GM10847 (cell line): ENCODE results near the gene ADAMTS18.

ENCODE experiments used
- POLR2A ChIP-seq: IDR thresholded peaks from 2 replicates; pipeline ENCODE4 v1.6.1; 2011; ENCODE audit not compliant: insufficient read length; ENCODE audit errors: extremely low read depth

The ADAMTS18 gene

DNA sequence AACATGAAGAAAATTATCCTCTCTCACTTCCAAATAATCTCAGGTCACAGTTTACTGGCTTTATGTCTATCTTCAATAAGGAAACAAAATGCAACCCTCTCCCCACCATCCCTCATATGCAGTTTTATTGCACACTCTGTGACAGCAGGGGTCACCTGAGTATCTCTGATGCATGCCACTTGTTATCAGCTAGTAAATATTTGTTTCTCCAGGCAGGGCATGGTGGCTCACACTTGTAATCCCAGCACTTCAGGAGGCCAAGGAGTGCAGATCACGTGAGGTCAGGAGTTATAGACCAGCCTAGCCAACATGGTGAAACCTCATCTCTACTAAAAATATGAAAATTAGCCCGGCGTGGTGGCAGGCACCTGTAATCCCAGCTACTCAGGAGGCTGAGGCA is 61.1 kb downstream of the ADAMTS18 start:
- TF ChIP-seq POLR2A, result no peak

DNA sequence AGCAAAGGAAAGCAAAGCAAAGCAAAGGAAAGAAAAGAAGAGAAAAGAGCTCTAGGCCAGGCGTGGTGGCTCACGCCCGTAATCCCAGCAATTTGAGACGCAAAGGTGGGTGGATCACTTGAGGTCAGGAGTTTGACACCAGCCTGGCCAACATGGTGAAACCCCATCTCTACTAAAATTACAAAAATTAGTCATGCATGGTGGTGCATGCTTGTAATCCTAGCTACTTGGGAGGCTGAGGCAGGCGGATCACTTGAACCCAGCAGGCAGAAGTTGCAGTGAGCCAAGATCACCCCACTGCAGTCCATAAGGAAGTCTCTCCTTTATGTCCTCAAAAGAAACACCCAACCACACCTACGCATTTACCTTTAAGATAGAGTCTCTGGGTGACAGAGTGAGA is 70.1 kb downstream of the ADAMTS18 start:
- no peak for TF ChIP-seq POLR2A

DNA sequence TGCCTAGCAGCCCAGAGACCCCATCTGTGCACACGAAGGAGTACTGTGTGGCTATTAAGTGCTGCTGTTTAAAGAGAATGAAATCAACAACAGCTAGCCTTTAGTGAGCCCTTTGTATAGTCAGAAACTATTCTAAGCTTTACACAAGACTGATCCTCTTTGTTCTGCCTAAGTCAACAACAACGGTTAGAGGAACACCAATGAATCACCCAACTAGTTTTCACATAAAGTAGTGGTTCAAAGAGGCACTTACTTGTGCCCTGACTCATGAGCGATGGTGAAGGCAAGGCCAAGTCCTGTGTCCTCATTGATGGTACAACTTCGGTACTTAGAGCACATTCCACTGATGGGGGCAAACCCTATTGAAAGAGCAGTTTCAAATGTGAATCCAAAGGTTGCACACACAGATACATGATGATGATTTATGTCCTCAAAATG is 75.8 kb downstream of the ADAMTS18 start:
- no peak for TF ChIP-seq POLR2A

DNA sequence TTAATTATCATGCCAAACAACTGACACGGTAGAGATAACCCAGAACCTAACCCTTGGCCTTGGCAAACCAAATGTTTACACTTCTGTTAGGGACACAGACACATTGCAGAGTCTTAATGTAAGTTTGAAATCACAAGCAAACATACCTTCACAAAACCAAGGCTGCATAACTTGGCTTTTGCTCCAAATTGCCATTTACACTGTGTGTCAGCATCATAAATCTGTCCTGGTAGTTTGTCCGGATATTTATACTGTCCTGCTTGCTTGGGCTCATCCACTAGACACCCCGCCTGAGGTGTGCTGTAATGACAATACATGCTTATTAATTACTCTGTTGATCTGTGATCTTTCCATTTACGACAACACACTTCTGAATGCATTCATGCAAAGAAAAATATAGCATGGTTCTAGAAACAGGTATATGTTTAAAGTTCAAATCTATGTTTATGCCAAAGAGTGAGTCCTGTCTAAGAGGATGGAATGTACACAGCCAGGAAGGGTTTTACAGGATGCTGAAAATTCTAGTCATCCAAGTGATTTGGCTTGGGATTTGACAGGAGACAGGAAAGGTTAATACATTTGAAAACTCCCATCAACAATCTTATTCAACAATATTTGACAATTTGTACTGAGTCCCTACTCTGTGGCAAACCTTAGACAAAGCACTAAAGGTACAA is 81.1 kb downstream of the ADAMTS18 start:
- no peak for TF ChIP-seq POLR2A

DNA sequence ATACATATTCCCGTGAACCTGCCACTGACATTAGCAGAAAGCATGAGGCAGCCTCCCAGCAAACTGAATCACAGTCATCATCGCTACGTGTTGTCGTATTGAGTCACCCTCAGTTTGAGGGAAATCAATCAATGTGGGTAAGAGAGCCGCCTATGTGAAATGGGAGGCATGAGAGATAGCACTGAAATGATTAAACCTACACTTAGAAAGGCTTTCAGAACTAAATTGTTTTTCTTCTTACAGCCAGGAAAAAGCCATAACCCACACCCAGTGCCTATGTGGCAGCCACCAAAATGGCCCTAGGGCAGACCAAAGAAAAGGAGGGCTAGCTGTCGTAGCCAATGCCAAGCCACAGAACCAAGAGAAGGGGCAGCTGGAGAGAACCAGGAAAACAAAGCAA is 90.5 kb downstream of the ADAMTS18 start:
- no peak for TF ChIP-seq POLR2A

DNA sequence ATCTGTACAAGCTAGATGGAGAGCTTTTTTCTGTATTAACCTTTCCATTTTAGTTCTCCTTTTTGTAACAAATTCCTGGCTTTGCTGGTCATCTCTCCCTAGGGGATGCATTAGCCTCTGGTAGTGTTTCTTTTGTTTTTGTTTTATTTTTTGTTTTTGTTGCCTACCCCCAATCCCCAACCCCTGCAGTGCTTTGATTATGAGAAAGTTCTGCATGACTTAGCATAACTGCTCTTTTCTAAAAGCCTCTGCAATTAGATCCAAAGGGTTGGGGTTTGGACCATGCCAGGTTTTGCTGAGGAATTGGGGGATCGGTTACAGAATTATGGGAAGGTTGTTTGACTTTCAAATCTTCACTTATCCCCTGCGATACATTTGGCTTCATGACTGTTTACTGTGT is 98.2 kb downstream of the ADAMTS18 start:
- TF ChIP-seq POLR2A, result no peak

DNA sequence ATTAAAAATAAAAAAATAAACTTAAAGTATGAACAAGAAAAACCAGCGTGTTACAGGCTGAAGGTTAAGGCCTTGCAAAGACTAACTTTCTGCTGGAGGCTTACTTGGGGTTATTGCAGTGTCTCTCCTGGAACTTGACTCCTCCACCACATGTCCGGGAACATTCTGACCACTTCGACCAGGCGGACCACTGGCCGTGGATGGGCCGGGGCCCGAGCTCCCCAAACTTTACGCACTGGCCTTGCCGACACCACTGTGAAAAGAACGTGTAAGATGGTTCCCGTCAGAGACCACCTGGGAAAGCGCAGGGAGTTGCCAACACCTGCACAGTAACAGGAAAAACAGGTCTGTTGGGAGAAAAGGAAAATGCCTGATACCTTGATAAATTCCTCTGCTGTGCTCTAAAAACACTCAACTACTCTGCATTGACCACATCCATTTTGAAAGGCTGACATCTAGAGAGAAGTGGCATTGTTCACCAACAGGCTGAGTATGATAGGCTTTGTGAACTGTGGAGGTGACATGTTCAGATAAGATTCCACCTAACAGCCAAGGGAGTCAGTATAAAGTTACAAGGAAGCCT is 99.1 kb downstream of the ADAMTS18 start:
- no peak for TF ChIP-seq POLR2A

DNA sequence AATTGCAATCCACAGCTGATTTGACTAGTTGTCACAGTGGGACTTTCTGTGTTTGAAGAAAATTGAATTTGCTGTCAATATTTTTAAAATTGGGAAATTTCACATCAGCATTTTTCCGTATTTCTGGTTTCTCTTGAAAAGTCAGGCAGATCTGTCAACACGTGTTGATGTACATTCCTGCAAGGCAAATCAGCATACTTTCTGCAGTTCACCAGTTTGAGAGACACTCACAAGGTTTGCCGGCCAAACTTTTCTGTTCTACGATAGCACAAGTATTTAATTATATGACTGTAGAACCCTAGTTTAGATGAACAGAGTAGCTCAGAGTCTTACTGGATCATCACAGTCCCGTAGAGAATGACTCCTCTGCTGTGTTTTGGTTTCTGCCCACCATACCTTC is 102.0 kb downstream of the ADAMTS18 start:
- TF ChIP-seq POLR2A, result no peak

DNA sequence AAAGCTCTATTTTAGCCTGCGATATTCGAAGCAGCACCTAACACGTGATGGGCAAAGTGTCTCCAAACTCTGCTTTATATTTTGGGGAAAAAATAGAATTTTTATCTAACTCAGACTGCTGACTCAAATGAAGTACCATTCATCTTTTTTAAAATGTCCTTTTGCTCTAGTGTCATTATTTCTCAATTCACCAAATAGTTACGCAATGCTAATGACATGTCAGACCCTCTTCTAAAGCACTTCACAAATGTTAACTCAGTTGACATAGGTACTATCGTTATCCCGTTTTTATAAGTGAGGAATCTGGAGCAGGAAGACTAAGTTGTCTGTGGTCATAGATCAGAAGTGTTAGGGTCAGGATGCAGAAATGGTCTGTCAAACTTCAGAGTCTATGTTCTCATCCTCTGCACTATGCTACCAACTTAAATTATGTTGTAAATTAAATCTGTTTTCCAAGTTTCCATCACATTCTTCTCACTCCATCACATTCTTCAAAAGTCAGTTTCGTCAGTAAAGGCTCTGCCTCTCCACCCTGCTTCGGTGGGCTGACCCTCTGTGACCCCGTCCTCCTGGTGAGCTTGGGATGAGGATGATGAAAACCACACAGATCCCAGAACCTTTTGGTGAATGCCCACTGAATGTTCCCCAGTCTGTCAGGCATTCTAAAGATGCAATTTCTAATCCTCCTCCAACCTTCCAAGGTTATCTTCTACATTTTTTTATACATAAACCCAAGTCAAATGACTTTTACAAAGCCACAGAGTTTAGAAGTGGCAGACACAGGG is 102.8 kb downstream of the ADAMTS18 start:
- no peak for TF ChIP-seq POLR2A

DNA sequence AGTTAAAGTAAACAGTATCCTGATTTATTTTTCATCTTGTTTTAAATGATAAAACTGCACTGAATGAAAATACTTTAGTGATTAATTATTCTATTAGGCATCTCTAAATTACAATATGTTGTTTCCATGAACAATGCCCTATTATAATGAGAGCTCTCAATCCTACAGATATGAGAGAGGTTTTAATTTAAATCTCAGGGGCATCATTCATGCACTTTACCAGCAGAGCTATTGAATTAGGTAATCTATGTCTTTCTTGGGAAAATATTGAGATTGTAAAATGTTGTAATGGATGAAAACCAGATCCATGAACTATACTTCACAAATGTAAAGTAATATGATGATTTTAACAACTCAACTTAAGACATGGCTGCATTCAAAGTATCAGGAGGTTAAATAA is 103.8 kb downstream of the ADAMTS18 start:
- TF ChIP-seq POLR2A, result no peak

DNA sequence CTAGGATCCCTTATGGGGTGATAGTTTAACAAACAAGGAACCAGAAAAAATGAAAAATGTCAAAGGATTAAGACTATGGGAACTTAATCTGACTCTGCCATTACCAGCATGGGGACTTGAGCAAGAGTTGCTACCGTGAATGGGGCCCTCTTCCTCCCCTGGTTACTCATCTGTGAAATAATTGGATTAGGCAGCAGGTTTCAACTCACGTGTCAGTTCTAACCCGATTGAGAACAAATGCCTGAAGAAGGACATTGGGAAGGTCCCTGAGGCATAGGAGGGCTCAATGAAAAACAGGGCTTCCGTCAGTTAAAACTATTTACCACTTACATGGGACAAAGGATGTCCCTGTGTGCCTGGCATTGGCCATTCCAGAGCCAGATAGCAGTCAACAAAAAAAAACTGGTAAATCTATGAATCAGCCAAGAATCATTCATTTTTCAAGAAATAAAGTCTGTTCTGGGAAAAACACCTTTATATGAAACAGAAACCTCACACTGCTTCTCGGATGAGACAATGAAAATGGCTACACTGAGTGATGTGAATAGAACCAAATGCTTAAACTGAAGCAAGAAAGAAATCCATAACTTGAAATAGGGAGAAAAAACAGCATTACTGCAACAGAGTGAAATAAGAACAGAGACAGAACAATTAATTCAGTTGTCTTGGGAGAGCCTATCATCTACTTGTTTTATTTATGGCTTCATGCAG is 104.3 kb downstream of the ADAMTS18 start:
- TF ChIP-seq POLR2A, result no peak

DNA sequence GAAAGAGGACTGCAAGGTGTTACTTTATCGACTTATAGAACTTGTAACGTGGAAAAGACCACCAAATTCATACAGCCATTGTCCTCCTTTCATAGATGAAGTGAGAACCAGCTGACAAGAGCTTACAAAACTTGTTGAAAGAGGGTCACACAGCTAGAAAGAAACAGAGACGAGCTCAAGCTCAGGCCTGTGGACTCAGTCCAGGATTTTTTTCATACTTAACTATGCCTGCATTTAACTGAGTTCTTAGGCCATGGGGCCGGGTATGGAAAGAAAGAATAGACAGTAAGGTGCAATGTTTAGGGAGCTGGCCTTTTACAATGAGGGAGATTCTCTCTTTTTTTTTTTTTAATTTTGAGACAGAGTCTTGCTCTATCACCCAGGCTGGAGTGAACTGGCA is 106.1 kb downstream of the ADAMTS18 start:
- no peak for TF ChIP-seq POLR2A

DNA sequence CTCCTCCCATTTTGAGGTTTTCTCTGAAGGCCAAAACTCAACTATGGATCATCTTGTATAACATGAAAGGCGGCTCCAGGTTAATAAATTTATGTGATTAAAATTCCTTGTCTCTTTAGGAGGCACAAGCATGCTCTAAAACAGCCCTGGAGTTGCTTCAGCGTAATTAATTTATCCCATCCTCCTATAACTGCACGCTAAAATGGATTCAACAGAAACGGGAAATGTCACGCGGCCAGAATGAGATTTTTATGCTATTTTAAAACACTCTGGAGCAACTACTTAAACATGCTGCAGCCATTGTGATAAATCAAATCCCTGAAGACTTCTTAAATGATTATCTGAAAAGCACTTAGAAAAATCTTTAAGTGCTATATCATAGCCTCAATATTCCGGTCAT is 106.6 kb downstream of the ADAMTS18 start:
- TF ChIP-seq POLR2A, result no peak

DNA sequence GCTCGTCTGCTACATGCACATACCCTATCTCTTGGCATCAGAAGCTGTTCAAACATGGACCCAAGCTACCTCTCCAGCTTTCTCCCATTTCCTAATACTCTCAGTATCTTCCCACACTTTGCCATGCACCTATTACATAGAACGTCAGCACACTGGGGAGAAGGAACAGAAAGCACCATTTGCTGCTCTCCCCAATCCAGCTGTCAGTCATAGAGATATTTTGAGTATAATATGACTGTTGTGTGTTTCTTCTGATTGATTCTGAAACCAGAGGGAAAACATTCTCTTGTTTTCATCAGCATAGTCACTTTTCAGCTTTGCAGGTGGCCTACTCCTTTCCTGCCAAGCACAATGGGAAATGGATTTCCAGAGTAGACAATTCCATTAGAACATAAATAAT is 107.1 kb downstream of the ADAMTS18 start:
- TF ChIP-seq POLR2A, result no peak

DNA sequence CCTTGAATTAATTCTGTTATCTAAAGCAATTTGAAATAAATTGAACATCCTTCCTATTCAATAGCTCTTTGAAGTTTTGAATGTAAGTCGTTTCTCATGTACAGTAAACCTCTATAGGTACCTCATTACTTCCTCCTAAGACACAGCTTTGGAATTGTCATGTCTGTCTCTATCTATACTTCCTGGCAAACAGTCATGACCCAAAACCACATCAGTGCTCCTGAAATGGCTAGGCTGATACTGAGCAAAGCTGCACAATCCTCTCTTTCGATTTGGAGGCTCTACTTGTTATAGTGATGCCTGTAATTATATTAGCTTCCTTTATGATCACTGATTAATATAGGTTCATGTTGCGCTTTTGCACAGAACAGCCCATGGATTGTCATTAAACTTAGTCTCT is 110.1 kb downstream of the ADAMTS18 start:
- no peak for TF ChIP-seq POLR2A

DNA sequence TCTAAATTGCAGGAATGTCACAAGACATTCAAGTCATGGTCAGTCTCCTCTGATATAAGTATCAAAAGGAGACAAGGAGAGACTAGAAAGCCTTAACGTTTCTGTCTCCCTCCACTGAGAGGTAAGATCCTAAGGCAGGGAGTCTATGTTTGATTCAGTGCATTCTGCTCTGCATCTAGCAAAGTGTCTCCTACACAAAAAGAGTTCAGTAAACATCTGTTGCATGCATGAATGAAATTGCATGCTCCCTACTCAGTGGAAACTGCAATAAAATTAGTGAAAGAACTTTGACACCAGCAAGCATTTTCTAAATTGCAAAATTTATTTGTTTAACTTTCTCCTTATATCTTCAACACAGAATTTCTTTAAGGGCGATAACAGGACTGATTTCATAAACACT is 111.1 kb downstream of the ADAMTS18 start:
- no peak for TF ChIP-seq POLR2A

DNA sequence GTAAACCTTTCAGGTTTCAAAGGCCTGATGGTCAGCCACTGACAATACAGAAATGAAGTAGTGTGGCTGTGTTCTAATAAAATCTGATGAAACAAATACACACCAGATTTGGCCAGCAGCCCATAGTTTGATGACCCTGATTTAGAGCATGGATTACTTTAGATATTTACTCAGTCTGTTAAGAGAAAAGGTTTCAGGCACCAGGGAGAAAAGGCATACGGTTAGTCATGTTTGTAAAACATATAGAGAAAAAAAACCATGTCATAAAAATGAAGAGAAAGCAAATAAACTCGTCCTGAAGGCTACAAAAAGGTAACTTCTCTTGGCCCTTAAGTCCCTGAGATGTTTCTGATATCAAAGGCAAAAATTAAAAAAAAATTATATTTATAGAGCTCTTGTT is 112.1 kb downstream of the ADAMTS18 start:
- TF ChIP-seq POLR2A, result no peak
